K562 (cell line): ENCODE results near the gene TSC22D1. TPM values are rescaled to one million over a fixed set of nuclear protein-coding genes. Genes with fewer than 3 reads are reported as not detected.

Source experiments
- ATAC-seq: fragments of 200-7000 bp; cut with Tn5 transposase; 3 replicates; pipeline ENCODE4 v1.9.1; 2020; ENCODE audit warnings: moderate library complexity
- BruUV-seq: library from RNA; stranded (reverse); fragments of 400-500 nt; replicated peaks from 2 replicates; lab custom pipeline; 2021; lab: Mats Ljungman, UMichigan
- CTCF ChIA-PET: fragments of 300-600 bp; formaldehyde crosslinking; extraction: SDS; loops from one replicate; lab custom pipeline; 2021; ENCODE audit warnings: low intra/inter-chr PET ratio; lab: Yijun Ruan, JAX
- POLR2A ChIA-PET: fragments of 300-600, 350-650 bp; sonication (Branson Sonifier 250); formaldehyde crosslinking; extraction: SDS; loops from one replicate; lab custom pipeline; 2021; ENCODE audit warnings: antibody characterized with exemption, inconsistent platforms; lab: Yijun Ruan, JAX
- DNase-seq, 4 experiments: peaks; one replicate each; pipeline versions ENCODE4 v3.0.0 to v3.0.0-alpha.2; 2011 to 2018; ENCODE audit warnings: low spot score in 3 of 4, mixed read lengths in 3 of 4; ENCODE audit errors: extremely low read depth in 1 of 4
- FAIRE-seq: peaks from 2 replicates; lab custom pipeline; 2011; peaks lifted over from hg19 to GRCh38; lab: Jason Lieb, UNC
- H2AFZ ChIP-seq: 2 replicates; pipeline ENCODE4 v1.6.0; 2011; ENCODE audit warnings: low read depth, low read length, control low read depth, inconsistent platforms
- H3K27ac ChIP-seq: fragments of 200-600 bp; 3 replicates; pipeline ENCODE4 v1.8.0; 2011; ENCODE audit warnings: low read depth, mild to moderate bottlenecking, control low read depth, inconsistent platforms, low read length, moderate library complexity, mixed read lengths; ENCODE audit errors: extremely low read depth
- H3K27me3 ChIP-seq, 2 experiments: fragments of 300-600 bp in 1 of 2; 2 replicates in 1 of 2; 3 replicates in 1 of 2; pipeline versions ENCODE4 v1.6.0 to v1.8.0; 2011; ENCODE audit warnings: inconsistent platforms in 2 of 2, low read length in 2 of 2, mild to moderate bottlenecking in 1 of 2, mixed read lengths in 1 of 2, moderate library complexity in 1 of 2; ENCODE audit not compliant: control insufficient read depth in 2 of 2, insufficient read depth in 2 of 2
- H3K36me3 ChIP-seq: fragments of 300-600 bp; 3 replicates; pipeline ENCODE4 v1.8.0; 2011; ENCODE audit warnings: mild to moderate bottlenecking, low read length, inconsistent platforms; ENCODE audit not compliant: control insufficient read depth, insufficient read depth
- H3K4me1 ChIP-seq, 2 experiments: fragments of 200-600 bp in 1 of 2; replicated peaks in 1 of 2; 2 replicates in 1 of 2; 3 replicates in 1 of 2; pipeline versions ENCODE4 v1.5.1 to v1.8.0; 2011; ENCODE audit warnings: inconsistent platforms in 2 of 2, low read length in 2 of 2, mild to moderate bottlenecking in 1 of 2, mixed read lengths in 1 of 2, moderate library complexity in 1 of 2; ENCODE audit not compliant: control insufficient read depth in 2 of 2, insufficient read depth in 2 of 2
- H3K4me2 ChIP-seq: 2 replicates; pipeline ENCODE4 v1.6.1; 2011; ENCODE audit warnings: low read length, control low read depth, inconsistent platforms, mixed read lengths; ENCODE audit not compliant: insufficient read depth
- H3K4me3 ChIP-seq: fragments of 200-600 bp; sonication (generic), shearing (Covaris generic); 2 replicates; pipeline ENCODE4 v1.5.1; 2016; ENCODE audit warnings: control low read depth, inconsistent platforms
- H3K79me2 ChIP-seq: fragments of 200-600 bp; 3 replicates; pipeline ENCODE4 v1.8.0; 2011; ENCODE audit warnings: low read length, inconsistent platforms; ENCODE audit not compliant: control insufficient read depth, insufficient read depth
- H3K9ac ChIP-seq, 2 experiments: 2 replicates each; pipeline versions ENCODE4 v1.6.0 to v1.6.1; 2011; ENCODE audit warnings: low read depth in 2 of 2, low read length in 2 of 2, control low read depth in 1 of 2, inconsistent platforms in 1 of 2, mild to moderate bottlenecking in 1 of 2, mixed read lengths in 1 of 2; ENCODE audit not compliant: insufficient read depth in 1 of 2
- H3K9me1 ChIP-seq: one replicate; pipeline ENCODE4 v1.6.0; 2011; ENCODE audit warnings: inconsistent platforms, mild to moderate bottlenecking, low read length, moderate library complexity; ENCODE audit not compliant: control insufficient read depth, insufficient read depth
- H3K9me3 ChIP-seq: replicated peaks from 2 replicates; pipeline ENCODE4 v1.5.1; 2011; ENCODE audit warnings: low read depth, low read length, inconsistent platforms; ENCODE audit not compliant: control insufficient read depth, insufficient read depth
- H4K20me1 ChIP-seq: replicated peaks from 2 replicates; pipeline ENCODE4 v1.6.1; 2011; ENCODE audit warnings: low read length, inconsistent platforms, mixed read lengths; ENCODE audit not compliant: control insufficient read depth, insufficient read depth
- CREB1 ChIP-seq, 2 experiments: sonication (generic) in 1 of 2; formaldehyde crosslinking in 1 of 2; IDR thresholded peaks; 2 replicates each; pipeline versions ENCODE4 v1.6.1 to v1.8.0; 2012 to 2022; ENCODE audit warnings: inconsistent platforms in 1 of 2, mild to moderate bottlenecking in 1 of 2, missing genetic modification reagents in 1 of 2, moderate library complexity in 1 of 2
- ESRRA ChIP-seq: fragments of 450-650 bp; IDR thresholded peaks from 2 replicates; pipeline ENCODE4 v1.6.1; 2014; ENCODE audit warnings: low read depth, mild to moderate bottlenecking, moderate library complexity, borderline replicate concordance
- FOXJ2 ChIP-seq: fragments of 200-800 bp; sonication (Bioruptor generic); IDR thresholded peaks from 2 replicates; pipeline ENCODE4 v1.6.1; 2016; ENCODE audit warnings: missing genetic modification characterization, missing compliant biosample characterization
- FUS ChIP-seq: fragments of 200-400 bp; formaldehyde crosslinking; optimal IDR thresholded peaks from 2 replicates; pipeline ENCODE3; 2017; ENCODE audit warnings: low read depth, low read length
- IFI16 ChIP-seq: fragments of 250-450 bp; sonication (Bioruptor Pico); IDR thresholded peaks from 2 replicates; pipeline ENCODE4 v2.1.2; 2022; ENCODE audit warnings: mild to moderate bottlenecking, inconsistent platforms
- MTA1 ChIP-seq: fragments of 450-650 bp; IDR thresholded peaks from 2 replicates; pipeline ENCODE4 v1.6.1; 2017; ENCODE audit warnings: borderline replicate concordance
- NONO ChIP-seq, 2 experiments: fragments of 200-400 bp in 1 of 2; fragments of 450-650 bp in 1 of 2; formaldehyde crosslinking in 1 of 2; IDR thresholded peaks; 2 replicates each; pipeline ENCODE4 v1.6.1; 2017; ENCODE audit warnings: low read depth in 2 of 2, mild to moderate bottlenecking in 2 of 2, moderate library complexity in 2 of 2, low read length in 1 of 2
- POU5F1 ChIP-seq: fragments of 150-350 bp; IDR thresholded peaks from 2 replicates; pipeline ENCODE4 v1.6.1; 2014; ENCODE audit warnings: borderline replicate concordance, low read length, low read depth, mild to moderate bottlenecking; ENCODE audit not compliant: partially characterized antibody
- RBM17 ChIP-seq: fragments of 200-400 bp; formaldehyde crosslinking; IDR thresholded peaks from 2 replicates; pipeline ENCODE4 v1.6.1; 2017; ENCODE audit warnings: low read depth, mild to moderate bottlenecking, low read length, borderline replicate concordance
- SAFB ChIP-seq: fragments of 200-400 bp; formaldehyde crosslinking; IDR thresholded peaks from 2 replicates; pipeline ENCODE4 v1.6.1; 2017; ENCODE audit warnings: low read depth, low read length, borderline replicate concordance
- SRF ChIP-seq, 2 experiments: fragments of 250-450, 450-650 bp in 1 of 2; sonication (Bioruptor Pico) in 1 of 2; sonication (generic) in 1 of 2; formaldehyde crosslinking; IDR thresholded peaks; 2 replicates each; pipeline versions ENCODE4 v1.5.0 to v1.5.1; 2020 to 2022; ENCODE audit warnings: mild to moderate bottlenecking in 1 of 2, missing genetic modification reagents in 1 of 2
- ZNF197 ChIP-seq: fragments of 200-800 bp; sonication (Bioruptor generic); IDR thresholded peaks from 2 replicates; pipeline ENCODE4 v1.6.1; 2016; ENCODE audit warnings: low read depth, missing genetic modification characterization, missing compliant biosample characterization
- WGBS: fragments of 100-300 bp; shearing (Covaris generic); methylation state at CpG from one replicate; pipeline ENCODE4 v1.1.6; 2016; ENCODE audit warnings: low coverage, mixed read lengths; ENCODE audit not compliant: insufficient coverage; ENCODE audit errors: missing lambda C conversion rate; 5-methylcytosine and 5-hydroxymethylcytosine counted together
- in situ Hi-C: fragments of 300-500 bp; cut with MboI; formaldehyde crosslinking; loops from 4 replicates; pipeline ENCODE4 v1.15.0; 2018; ENCODE audit warnings: inconsistent platforms, mixed read lengths
- intact Hi-C: fragments of 100-400 bp; cut with micrococcal nuclease; formaldehyde crosslinking; loops from 2 replicates; pipeline ENCODE4 v1.14.2; 2022
- polyA plus RNA-seq, 8 experiments: library from polyadenylated mRNA; depleted of rRNA in 4 of 8; stranded (reverse) in 5 of 8; unstranded in 3 of 8; fragments of >200 nt; fragmentation: Nextera tagmentation in 2 of 8; fragmentation: Illumina TruSeq in 1 of 8; extraction: Ambion mirVana in 2 of 8; extraction: Trizol in 1 of 8; gene quantifications; 2 replicates each; pipeline versions ENCODE4 v1.2.1 to v1.2.3, GENCODE V29; 2011 to 2014; ENCODE audit warnings: inconsistent platforms in 1 of 8, missing spikeins in 1 of 8
- total RNA-seq, 7 experiments: library from RNA; depleted of rRNA in 6 of 7; stranded (reverse); fragments of >200 nt in 6 of 7; fragmentation: Illumina TruSeq in 2 of 7; extraction: Trizol in 2 of 7; gene quantifications; 2 replicates each; pipeline versions ENCODE4 v1.2.1 to v1.2.3, GENCODE V29; 2011 to 2021; ENCODE audit warnings: low replicate concordance in 1 of 7
- TF ChIP-seq, protein P1 (sequence below): fragments of 150-350 bp; IDR thresholded peaks from 2 replicates; pipeline ENCODE4 v1.6.1; 2014; ENCODE audit warnings: low read depth, mild to moderate bottlenecking, low read length, borderline replicate concordance

Gene TSC22D1
- total and polyA plus RNA-seq, 9 of the 15 experiments (the other 6 are each of a cell fraction or from before 2014, with no cell fraction given) = 2.6 to 19.8 (median 8.4) TPM

- Histone ChIP-seq H3K79me2 (no peaks in the 10 kb centered on the region), H3K36me3 (no peaks in the 10 kb centered on the region), H3K9me3 (no peaks in the 10 kb centered on the region), H3K27me3 (no peaks in the 10 kb centered on the region), H2AFZ (no peak overlapping the region), H3K9ac (0 out of 4 replicates have a peak overlapping the region, but pooled peaks of 1 of the 2 experiments have one; percentile 17), H3K4me3 (no peak overlapping the region), H3K4me2 (no peak overlapping the region), H3K27ac (no peak overlapping the region), H3K9me1 (no peaks in the 10 kb centered on the region), H3K4me1 (peaks cover 28 to 52% of the 10 kb centered on the region in 2 experiments; a peak in 4 of 5 replicates), H4K20me1 (no peaks in the 10 kb centered on the region)
- in situ Hi-C loops = no loop called here
- 75% methylated on average over 1 of the region's 1 CpG for WGBS
- DNase-seq (no peak), ATAC-seq (no peak), FAIRE-seq (no peak)
- no TSS peak for BruUV-seq
- ChIA-PET POLR2A (no interaction called here), CTCF (no interaction called here)
- TF ChIP-seq, protein P1, sequence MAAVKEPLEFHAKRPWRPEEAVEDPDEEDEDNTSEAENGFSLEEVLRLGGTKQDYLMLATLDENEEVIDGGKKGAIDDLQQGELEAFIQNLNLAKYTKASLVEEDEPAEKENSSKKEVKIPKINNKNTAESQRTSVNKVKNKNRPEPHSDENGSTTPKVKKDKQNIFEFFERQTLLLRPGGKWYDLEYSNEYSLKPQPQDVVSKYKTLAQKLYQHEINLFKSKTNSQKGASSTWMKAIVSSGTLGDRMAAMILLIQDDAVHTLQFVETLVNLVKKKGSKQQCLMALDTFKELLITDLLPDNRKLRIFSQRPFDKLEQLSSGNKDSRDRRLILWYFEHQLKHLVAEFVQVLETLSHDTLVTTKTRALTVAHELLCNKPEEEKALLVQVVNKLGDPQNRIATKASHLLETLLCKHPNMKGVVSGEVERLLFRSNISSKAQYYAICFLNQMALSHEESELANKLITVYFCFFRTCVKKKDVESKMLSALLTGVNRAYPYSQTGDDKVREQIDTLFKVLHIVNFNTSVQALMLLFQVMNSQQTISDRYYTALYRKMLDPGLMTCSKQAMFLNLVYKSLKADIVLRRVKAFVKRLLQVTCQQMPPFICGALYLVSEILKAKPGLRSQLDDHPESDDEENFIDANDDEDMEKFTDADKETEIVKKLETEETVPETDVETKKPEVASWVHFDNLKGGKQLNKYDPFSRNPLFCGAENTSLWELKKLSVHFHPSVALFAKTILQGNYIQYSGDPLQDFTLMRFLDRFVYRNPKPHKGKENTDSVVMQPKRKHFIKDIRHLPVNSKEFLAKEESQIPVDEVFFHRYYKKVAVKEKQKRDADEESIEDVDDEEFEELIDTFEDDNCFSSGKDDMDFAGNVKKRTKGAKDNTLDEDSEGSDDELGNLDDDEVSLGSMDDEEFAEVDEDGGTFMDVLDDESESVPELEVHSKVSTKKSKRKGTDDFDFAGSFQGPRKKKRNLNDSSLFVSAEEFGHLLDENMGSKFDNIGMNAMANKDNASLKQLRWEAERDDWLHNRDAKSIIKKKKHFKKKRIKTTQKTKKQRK = no peak
- TF ChIP-seq IFI16 (no peak), FUS (no peak), NONO (IDR thresholded peaks at IDR 0.05; ENCODE audit: low read depth in 2 of 2, low read length in 1 of 2) (no peak), POU5F1 (no peak), ESRRA (no peak), ZNF197 (CRISPR knock-in tag) (no peak), FOXJ2 (no peak), MTA1 (no peak), RBM17 (no peak), SRF (CRISPR knock-in tag; IDR thresholded peaks at IDR 0.05) (no peak), CREB1 (IDR thresholded peaks at IDR 0.05) (no peak), CREB1 (CRISPR knock-in tag; IDR thresholded peaks at IDR 0.05) (no peak), SAFB (no peak)
- intact Hi-C loops = loop anchor here (5.0 kb wide), 1 partner anchor 142 kb away; no protein-coding TSS in a partner anchor
Observed at GRCh38 chr13:44384778-44385177, 191.4 kb downstream of the TSC22D1 start.
